Vagina (tissue), 2 donors: ENCODE measurements around the gene TMEM179. TPM values are rescaled to one million over a fixed set of nuclear protein-coding genes. Genes with fewer than 3 reads are reported as not detected.

Experiments used
- DNase-seq, 2 donors: peaks; one replicate each; pipeline ENCODE4 v3.0.0-alpha.2; 2017; ENCODE audit errors: extremely low spot score in 2 of 2
- H3K27ac ChIP-seq: fragments of 200-600 bp; sonication (generic); one replicate; pipeline ENCODE4 v1.5.1; 2019
- H3K27me3 ChIP-seq: fragments of 200-600 bp; sonication (generic); one replicate; pipeline ENCODE4 v1.5.1; 2019
- H3K36me3 ChIP-seq, 2 donors: fragments of 200-600 bp; sonication (generic); one replicate each; pipeline ENCODE4 v1.5.1; 2017 to 2019
- H3K4me1 ChIP-seq: fragments of 200-600 bp; sonication (generic); one replicate; pipeline ENCODE4 v1.5.1; 2019
- H3K4me3 ChIP-seq, 2 donors: fragments of 200-600 bp; sonication (generic); 1 replicate in 1 of 2; 2 replicates in 1 of 2; pipeline ENCODE4 v1.5.1; 2016 to 2019
- H3K9me3 ChIP-seq: fragments of 200-600 bp; sonication (generic); one replicate; pipeline ENCODE4 v1.5.1; 2019
- CTCF ChIP-seq, 3 experiments: fragments of 450-650 bp in 2 of 3; fragments of 200-600 bp in 1 of 3; sonication (generic) in 1 of 3; IDR thresholded peaks; one replicate each; pipeline ENCODE4 v1.5.1; 2017 to 2019; ENCODE audit warnings: antibody characterized with exemption in 3 of 3, mild to moderate bottlenecking in 2 of 3, moderate library complexity in 2 of 3
- POLR2A ChIP-seq, 2 donors: fragments of 450-650 bp; IDR thresholded peaks; one replicate each; pipeline ENCODE4 v1.6.1; 2017; ENCODE audit warnings: antibody characterized with exemption in 2 of 2, mild to moderate bottlenecking in 2 of 2, moderate library complexity in 2 of 2
- POLR2AphosphoS5 ChIP-seq, 2 donors: sonication (generic); formaldehyde crosslinking; IDR thresholded peaks; one replicate each; pipeline ENCODE4 v1.9.0; 2017; ENCODE audit warnings: antibody characterized with exemption in 2 of 2, mild to moderate bottlenecking in 2 of 2, low read depth in 1 of 2; ENCODE audit not compliant: insufficient read depth in 1 of 2
- intact Hi-C: fragments of 100-400 bp; cut with DNase I; formaldehyde crosslinking; loops from one replicate; pipeline ENCODE4 v1.15.1; 2023
- total RNA-seq: library from RNA; depleted of rRNA; stranded (reverse); fragments of >200 nt; gene quantifications from one replicate; pipeline ENCODE4 v1.2.3, GENCODE V29; 2016

TMEM179 gene
- total RNA-seq, 1 donor from 2014 or later = 7.9 TPM

GRCh38 chr14:104574536-104574935 is 30.0 kb downstream of the TMEM179 start:
- TF ChIP-seq POLR2AphosphoS5 (IDR thresholded peaks at IDR 0.05; ENCODE audit: insufficient read depth in 1 of 2, low read depth in 1 of 2) (no peak), CTCF (IDR thresholded peaks at IDR 0.05) (no peak), POLR2A (IDR thresholded peaks at IDR 0.05) (no peak)
- Histone ChIP-seq H3K4me1 (no peaks in the 10 kb centered on the region), H3K27me3 (no peaks in the 10 kb centered on the region), H3K36me3 (no peaks in the 10 kb centered on the region), H3K9me3 (no peaks in the 10 kb centered on the region), H3K27ac (no peak overlapping the region), H3K4me3 (no peak overlapping the region)
- intact Hi-C loops = no loop called here
- no peak for DNase-seq

DNA sequence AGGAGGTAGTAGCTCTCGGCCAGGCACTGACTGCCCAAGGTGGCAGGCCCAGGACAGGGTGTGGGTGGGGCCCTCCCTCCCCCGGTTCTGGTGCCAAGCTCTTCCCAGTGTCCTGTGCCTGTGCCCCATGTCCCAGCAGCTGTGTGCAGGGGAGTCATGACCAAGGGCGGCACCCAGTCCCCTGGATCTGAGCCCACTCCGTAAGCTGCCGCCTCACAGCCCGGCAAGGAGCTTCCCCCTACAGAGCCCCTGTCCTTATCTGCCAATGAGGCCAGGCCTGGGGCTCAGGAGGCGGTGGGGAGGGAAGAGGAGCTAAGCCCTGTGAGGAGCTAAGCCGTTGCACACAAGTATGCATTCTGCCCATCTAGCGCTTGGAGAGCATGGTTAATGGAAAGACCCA is 30.6 kb downstream of the TMEM179 start:
- no peaks in the 10 kb centered on the region for H3K36me3 ChIP-seq
- H3K27ac ChIP-seq = no peak overlapping the region
- intact Hi-C loops = no loop called here
- no peaks in the 10 kb centered on the region for H3K9me3 ChIP-seq
- no peaks in the 10 kb centered on the region for H3K27me3 ChIP-seq
- TF ChIP-seq POLR2AphosphoS5 (IDR thresholded peaks at IDR 0.05; ENCODE audit: insufficient read depth in 1 of 2, low read depth in 1 of 2) (no peak), POLR2A (IDR thresholded peaks at IDR 0.05) (no peak)
- H3K4me3 ChIP-seq = no peak overlapping the region
- DNase-seq = no peak
- no peaks in the 10 kb centered on the region for H3K4me1 ChIP-seq

DNA sequence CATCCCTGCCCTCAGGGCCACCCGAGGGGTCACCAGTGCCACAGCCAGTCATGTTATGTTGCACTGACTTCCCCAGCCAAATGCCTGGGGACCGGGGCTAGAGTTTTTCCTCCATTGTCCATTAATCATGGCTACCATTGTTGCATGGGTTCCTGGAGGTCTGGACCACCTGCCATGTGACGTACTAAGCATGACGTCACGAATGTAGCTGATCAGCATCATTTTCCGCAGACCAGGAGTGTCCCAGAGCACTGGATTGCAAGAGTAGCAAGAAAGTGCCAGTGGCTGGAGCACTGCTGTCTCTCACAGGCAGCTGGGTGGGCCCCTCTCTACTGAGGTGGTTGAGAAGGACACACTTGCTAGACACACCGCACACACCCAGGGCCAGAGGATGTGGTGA is 31.9 kb downstream of the TMEM179 start:
- Histone ChIP-seq H3K4me1 (no peaks in the 10 kb centered on the region), H3K27me3 (peaks cover 3% of the 10 kb centered on the region), H3K27ac (no peak overlapping the region), H3K9me3 (no peaks in the 10 kb centered on the region), H3K4me3 (no peak overlapping the region), H3K36me3 (no peaks in the 10 kb centered on the region)
- TF ChIP-seq POLR2AphosphoS5 (IDR thresholded peaks at IDR 0.05; ENCODE audit: insufficient read depth in 1 of 2, low read depth in 1 of 2) (no peak), CTCF (IDR thresholded peaks at IDR 0.05) (no peak), POLR2A (IDR thresholded peaks at IDR 0.05) (no peak)
- DNase-seq = no peak
- intact Hi-C loops = no loop called here

DNA sequence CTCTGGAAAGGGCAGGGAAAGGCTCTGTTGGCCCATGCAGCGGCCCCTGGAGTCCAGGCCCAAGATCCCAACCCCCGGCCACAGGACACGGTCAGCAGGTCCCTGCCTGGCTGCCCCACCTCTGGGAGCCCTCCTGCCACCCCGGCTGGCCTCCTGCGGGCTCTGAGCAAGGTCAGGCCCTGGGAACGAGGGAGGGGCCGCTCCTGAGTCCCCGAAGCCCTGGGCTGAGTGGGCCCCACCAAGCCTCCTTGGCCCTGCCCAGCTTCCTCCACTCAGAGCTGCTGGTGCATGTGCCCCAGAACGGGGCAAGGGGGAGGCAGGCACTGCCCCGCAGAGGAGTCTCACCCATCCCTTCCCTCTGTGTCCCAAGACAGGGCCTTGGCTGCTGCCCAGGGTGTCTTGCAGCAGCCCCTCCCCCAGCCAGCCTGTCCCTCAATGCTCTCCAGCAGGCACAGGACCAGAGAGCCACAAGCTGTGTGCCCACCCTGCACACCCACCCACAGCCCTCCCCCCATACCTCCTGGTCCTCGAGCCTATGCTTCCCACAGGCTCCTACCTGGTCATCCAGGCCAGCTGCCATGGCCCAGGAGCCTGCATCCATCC is 32.4 kb downstream of the TMEM179 start:
- no peak for TF ChIP-seq POLR2AphosphoS5 (IDR thresholded peaks at IDR 0.05; ENCODE audit: insufficient read depth in 1 of 2, low read depth in 1 of 2)
- no peak for TF ChIP-seq CTCF (IDR thresholded peaks at IDR 0.05)
- no peak for TF ChIP-seq POLR2A (IDR thresholded peaks at IDR 0.05)
- Histone ChIP-seq H3K4me1 (no peaks in the 10 kb centered on the region), H3K9me3 (no peaks in the 10 kb centered on the region), H3K27me3 (peaks cover 3% of the 10 kb centered on the region), H3K4me3 (no peak overlapping the region), H3K27ac (no peak overlapping the region), H3K36me3 (no peaks in the 10 kb centered on the region)
- no peak for DNase-seq
- intact Hi-C loops = no loop called here

- H3K36me3 ChIP-seq = no peaks in the 10 kb centered on the region
- no peaks in the 10 kb centered on the region for H3K4me1 ChIP-seq
- DNase-seq = no peak
- intact Hi-C loops = no loop called here
- no peak overlapping the region for H3K27ac ChIP-seq
- no peak for TF ChIP-seq POLR2AphosphoS5 (IDR thresholded peaks at IDR 0.05; ENCODE audit: insufficient read depth in 1 of 2, low read depth in 1 of 2)
- no peak for TF ChIP-seq CTCF (IDR thresholded peaks at IDR 0.05)
- no peak for TF ChIP-seq POLR2A (IDR thresholded peaks at IDR 0.05)
- no peak overlapping the region for H3K4me3 ChIP-seq
- no peaks in the 10 kb centered on the region for H3K9me3 ChIP-seq
- peaks cover 3% of the 10 kb centered on the region for H3K27me3 ChIP-seq
Observed at GRCh38 chr14:104571246-104571645, 33.3 kb downstream of the TMEM179 start.
